ENCODE measurements around the gene MTMR11.

GRCh38 chr1:149925751-149926150, 10.9 kb downstream of the MTMR11 start:
- TF ChIP-seq CTCF (conservative IDR thresholded peaks at IDR 0.05 in 1 of 2, IDR thresholded peaks at IDR 0.05 in 1 of 2; ENCODE audit: low read depth in 1 of 2, low read length in 2 of 2) (no peak), EZH2 (IDR thresholded peaks at IDR 0.05; ENCODE audit: low read length, missing control alignments) (no peak)
